GM15510 (cell line): ENCODE data around the gene ADPRM.

Experiments used
- POLR2A ChIP-seq: IDR thresholded peaks from 3 replicates; pipeline ENCODE4 v1.6.1; 2011; ENCODE audit warnings: borderline replicate concordance; ENCODE audit not compliant: insufficient read length; ENCODE audit errors: extremely low read depth

The ADPRM gene

DNA sequence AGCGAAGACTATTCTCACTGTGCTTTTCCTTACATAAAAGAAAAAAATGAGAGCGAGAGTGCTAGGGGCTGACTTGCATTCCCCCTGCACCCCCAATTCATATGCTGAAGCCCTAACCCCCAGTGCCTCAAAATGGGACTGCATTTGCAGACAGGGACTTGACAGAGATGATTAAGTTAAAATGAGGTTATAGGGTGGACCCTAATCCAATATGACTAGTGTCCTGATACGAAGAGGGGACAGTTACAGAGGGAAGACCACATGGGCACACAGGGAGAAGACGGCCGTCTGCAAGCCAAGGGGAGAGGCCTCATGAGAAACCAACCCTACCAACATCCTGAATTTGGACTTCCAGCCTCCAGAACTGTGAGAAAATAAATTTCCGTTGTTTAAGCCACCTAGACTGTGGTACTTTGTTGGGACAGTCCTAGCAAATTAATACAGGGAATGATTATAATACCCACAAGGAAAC, 34.0 kb downstream of the ADPRM start:
- TF ChIP-seq POLR2A, result no peak

DNA sequence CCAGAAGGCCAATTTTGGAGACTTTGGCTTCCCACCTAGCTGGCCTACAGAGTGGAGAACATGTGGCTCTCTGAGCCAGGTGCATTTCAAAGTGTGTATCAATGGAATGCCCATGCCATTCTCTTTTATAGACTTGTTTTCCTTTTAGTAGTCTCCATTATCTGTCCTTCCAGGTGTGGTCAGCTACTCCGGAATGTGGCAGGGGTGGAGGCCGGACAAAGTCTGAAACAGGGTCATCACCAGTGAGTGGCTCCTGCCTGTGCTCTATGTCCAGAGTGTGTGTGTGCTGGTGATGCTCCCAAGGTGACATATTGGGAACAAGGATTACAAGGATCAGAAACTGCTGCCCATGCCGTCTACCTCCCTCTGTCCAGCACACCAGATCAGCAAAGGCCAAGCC, 36.3 kb downstream of the ADPRM start:
- no peak for TF ChIP-seq POLR2A

DNA sequence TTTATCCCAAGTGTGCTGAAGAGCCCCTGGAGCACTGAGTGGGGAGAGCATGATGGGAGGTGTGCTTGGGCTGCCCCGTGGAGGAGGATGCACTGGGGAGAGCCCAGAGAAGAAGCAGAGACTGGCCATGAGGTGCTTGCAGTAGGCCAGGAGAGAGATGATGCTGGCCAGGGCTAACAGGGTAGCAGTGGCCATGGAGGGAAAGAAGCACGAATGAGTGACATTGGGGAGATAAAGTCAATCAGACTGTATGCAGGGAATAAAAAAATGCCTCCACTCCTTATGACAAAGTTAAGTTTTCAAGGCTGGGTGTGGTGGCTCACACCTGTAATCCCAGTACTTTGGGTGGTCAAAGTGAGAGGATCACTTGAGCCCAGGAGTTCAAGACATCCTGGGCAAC, 37.9 kb downstream of the ADPRM start:
- TF ChIP-seq POLR2A, result no peak

DNA sequence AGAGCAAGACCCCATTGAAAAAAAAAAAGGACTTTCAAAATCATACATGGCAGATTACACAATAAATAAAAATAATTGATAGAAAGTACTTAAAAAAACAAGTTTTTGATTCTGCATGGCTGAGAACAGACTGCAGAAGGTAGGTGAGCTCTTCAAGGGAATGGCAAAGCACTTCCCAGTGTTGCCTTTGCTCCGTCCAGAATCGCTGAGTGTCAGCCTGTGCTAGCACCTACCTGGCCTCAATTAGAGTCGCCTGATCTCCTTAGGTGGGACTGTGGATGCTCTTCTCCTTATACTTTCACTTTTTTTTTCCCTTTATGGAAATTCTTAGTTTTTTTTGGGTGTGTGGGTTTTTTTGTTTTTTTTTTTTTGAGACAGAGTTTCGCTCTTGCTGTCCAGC, 38.4 kb downstream of the ADPRM start:
- TF ChIP-seq POLR2A, result no peak

DNA sequence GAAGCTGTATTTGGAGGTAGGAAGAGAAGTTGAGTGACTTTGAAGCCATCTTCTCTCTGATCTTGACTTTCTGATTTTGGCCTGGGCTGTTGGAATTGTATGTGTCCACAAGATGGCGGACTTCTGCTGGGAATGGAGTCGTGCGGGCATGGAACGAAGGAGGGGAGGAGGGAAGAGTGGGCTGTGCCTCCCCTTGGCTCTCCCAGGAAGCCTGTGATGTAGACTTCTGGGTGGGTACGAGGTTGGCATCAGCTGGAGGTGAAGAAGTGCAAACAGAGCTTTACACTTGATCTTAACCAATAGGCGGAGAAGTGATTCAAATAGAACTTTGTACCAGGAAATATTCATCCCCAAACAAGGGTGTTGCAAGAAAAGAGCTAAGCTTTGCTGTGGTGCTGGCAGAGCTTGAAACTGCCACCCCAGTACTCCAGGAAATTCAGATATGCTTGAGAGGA, 39.8 kb downstream of the ADPRM start:
- TF ChIP-seq POLR2A, result no peak

DNA sequence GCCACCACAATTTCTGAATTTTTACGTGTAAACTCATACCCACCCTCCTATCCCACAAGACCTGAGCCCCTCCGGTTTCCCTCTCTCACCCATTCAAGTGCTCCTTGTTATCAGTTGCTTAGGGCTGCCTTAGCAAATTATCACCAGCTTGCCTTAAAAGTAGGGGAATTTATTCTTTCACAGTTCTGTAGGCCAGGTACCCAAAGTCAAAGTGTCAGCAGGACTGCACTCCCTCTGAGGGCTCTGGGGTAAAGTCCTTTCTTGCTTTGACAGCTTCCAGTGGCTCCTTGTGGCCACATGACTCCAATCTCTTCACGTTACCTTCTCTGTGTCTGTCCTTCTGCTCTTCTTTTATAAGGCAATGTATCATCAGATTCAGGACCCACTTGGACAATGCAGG, 40.3 kb downstream of the ADPRM start:
- TF ChIP-seq POLR2A, result no peak

DNA sequence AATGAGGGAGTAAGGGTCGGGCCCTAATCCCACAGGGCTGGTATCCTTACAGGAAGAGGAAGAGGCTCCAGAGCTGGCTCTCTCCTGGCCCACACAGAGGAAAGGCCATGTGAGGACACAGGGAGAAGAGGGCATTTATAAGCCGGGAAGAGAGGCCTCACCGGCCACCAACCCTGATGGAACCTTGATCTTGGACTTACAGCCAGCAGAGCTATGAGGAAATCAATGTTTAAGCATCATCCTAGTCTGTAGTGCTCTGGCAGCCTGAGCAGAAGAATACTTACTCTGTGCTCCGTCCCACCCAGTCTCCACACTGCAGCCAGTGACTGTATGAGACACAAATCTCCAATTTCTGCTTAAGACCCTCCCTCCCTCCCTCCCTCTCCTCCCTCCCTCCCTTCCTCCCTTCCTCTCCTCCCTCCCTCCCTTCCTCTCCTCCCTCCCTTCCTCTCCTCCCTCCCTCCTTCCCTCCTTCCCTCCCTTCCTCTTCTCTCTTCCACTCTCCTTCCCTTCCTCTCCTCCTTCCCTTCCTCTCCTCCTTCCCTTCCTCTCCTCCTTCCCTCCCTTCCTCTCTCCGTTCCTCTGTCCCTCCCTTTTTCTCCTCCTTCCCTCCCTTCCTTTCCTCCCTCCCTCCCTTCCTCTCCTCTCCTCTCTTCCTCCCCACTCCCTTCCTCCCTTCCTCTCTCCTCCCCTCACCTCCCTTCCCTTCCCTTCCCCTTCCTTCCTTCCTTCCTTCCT, 41.3 kb downstream of the ADPRM start:
- TF ChIP-seq POLR2A, result no peak

DNA sequence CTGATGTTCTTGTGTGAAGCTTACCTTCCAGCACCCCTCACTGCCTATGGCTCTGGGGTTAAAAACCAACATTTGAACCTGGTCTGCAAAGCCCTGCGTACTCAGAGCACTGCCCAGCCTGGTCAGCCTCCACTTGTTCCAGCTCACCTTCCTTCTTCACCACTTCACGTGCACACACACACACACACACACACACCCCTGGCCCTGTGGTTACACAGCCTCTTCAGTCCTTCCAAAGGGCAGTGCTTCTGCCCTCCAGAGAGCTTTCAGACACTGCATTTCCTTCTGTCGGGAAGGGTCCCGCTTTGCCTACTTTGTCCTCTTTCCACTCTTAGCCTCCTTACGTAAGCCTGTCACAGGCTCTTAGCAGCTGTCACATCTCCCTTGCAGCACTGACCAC, 42.0 kb downstream of the ADPRM start:
- TF ChIP-seq POLR2A, result no peak

DNA sequence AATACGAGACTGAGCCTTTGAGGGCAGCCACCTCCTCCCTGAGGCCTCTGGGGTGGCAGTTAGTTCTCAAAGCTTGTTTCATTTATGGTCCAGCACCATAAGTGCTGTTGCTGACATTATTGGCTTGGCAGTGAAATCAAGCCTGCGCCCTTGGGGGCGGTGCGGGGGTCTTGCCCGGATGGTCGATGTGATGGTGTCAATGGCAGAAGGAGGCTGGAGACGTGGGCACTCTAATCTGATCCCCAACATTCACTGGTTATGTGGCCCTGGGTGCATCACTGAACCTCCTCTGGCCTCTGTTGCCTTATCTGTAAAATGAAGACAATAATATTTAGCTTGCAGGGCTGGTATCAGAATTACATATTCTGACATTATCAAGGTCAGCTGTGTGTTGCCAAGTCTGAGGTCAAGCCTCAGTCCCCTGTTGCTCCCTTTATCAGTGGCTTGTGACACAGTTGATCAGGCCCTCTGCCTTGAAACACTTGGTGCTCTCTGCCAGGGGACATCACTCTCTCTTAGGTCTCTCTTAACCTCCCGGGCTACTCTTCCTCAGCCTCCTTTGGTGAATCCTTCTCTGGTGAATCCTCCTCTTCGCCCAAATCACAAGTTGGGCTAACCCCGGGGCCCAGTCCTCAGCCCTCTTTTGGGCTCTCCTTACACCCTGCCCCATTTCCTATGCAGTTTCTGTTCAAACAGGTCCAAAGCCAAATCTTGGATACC, 44.2 kb downstream of the ADPRM start:
- TF ChIP-seq POLR2A, result no peak

DNA sequence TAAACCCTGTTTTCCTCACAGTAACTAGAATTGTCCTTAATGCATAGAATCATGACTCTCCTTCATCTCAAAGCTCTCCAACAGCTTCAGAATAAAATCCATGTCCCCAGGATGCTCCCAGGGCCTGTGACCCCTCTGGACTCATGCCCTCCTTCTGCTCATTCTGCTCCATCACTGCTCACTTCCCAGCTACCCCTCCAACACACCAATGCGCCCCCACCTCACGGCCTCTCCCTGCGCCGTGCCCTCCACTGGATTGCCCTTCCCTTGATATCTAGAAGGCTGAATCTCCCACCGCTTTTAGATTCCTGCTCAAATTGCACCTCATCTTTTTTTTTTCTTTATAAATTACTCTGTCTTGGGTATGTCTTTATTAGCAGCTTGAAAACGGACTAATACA, 45.0 kb downstream of the ADPRM start:
- no peak for TF ChIP-seq POLR2A

DNA sequence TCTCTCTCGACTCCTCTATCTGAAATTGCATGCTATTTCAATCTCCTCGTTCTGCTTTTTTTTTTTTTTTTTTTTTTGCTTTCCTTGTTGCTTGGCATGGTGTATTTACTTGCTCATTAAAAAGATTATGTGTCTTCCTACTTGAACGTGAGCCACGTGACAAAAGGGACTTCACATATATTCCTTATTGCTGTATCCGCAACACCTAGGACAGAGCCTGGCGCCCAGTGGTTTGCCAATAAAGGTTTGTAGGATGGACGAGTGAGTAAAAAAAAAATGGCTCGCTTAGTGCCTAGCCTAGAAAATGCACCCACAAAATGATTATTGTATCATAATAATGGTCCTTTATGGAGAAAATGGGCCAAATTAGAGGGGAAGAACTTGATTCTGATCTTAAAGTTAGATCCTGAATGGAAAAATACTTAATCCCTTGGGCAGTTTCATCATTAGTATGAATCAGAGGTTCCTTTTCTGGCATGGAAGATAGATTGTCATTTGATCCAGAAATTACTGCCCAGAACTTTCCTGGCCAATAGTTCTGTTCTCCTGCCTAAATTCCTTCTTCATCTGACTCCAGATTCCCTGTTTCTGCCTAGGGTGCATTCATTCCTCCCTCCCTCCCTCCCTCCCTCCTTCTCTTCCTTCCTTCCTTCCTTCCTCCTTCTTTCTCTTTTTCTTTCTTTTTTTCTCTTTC, 46.1 kb downstream of the ADPRM start:
- TF ChIP-seq POLR2A, result no peak

DNA sequence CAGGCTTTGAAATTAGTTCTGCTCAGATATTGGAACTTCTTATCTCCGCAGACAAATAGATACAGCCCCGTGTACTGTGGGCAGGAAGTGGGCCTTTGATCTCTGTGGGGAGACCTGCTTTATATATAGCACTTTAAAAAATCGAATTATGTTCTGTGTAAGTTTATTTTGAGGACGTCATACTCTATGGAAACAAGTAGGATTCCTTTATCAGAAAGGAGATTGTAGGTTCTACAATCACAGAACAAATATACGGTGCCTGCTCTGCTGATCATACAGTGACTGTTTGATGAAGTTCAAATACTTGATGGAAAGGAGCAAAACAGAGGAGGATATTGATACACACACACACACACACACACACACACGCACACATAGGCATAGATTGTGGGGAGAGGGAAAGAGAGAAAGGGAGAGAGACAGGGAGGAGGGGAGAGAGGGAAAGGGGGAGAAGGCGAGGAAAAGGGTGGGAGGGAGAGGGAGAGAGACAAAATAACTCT, 47.2 kb downstream of the ADPRM start:
- no peak for TF ChIP-seq POLR2A

DNA sequence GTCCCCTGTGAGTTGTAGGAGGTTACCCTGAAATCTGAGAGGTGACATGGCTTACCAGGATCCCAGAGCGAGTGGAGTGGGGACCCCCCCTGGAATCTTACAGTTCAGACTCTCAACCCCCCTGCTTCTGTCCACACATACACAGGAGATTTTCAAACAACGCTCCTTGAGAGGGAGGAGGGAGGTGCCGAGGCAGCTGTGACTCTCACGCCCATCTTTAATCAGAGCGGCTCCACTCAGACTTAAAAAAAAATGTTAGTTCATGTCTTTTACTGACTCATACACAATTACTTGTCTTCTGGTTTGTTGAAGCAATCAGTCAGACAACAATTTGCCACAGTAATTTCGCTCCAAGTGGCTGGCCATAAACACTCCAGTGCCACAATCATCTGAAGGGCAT, 47.8 kb downstream of the ADPRM start:
- no peak for TF ChIP-seq POLR2A

DNA sequence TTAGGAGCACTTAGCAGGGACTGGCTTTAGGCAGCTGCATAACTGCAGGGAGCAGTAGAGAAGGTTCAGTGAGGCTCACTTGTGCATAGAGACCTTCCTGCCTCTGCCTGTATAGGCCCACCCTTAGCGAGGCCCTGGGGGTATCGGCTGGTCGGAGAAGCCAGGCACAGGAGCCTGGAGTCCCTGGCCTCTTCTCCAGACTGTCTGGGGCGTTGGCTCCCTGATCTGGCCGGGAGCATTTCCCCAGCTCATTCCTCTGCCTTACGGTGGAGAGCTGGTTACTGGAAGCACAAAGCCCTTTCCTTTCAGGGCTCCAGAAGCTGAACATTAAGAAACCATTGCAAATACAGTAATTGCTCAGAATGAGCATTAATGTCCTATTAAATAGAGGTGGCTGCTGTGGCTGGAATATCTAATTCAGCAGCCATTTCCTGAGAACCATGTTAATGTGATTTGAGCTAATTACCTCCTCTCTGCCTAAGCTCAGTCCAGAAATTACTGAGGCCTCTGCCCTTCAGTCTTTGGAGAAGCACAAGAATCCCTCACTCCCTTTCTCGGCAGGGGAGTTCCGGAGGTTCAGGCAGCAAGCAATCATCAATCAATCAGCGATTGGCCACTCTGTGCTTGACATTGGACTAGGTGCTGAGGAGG, 51.3 kb downstream of the ADPRM start:
- TF ChIP-seq POLR2A, result no peak

DNA sequence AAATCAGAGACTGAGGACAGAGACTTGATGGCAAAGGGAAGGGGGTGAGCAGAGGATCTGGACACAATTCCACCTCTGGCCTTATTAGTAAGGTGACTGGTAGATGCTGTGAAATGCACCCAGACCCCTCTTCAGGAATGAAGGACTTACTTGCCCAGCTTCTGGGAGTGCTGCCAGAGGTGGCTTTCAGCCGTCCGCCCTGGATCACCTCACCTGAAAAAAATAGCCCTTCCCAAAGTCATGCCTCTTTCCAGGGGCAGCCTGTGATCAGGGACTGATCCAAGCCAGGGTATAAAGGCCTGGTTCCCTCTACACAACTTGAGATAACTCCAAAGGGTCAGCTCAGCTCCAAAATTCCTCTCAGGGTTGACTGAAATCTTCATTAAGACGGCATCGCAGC, 52.8 kb downstream of the ADPRM start:
- no peak for TF ChIP-seq POLR2A
